SK-N-SH treated with all-trans-retinoic acid at 6 μM for 48 hours (cell line): ENCODE data around the gene HDGFL2.

Source experiments
- ATAC-seq: fragments of 200-7000 bp; cut with Tn5 transposase; 3 replicates; pipeline ENCODE4 v1.9.1; 2020; ENCODE audit warnings: mild to moderate bottlenecking, moderate library complexity
- BACH2 ChIP-seq: fragments of 250-450 bp; sonication (Bioruptor Pico); IDR thresholded peaks from 2 replicates; pipeline ENCODE4 v1.9.0; 2021; ENCODE audit warnings: mild to moderate bottlenecking, borderline replicate concordance
- CSDC2 ChIP-seq: fragments of 250-450 bp; sonication (Bioruptor Pico); IDR thresholded peaks from 2 replicates; pipeline ENCODE4 v1.5.0; 2020; ENCODE audit warnings: mild to moderate bottlenecking, moderate library complexity
- ESRRG ChIP-seq: fragments of 250-450 bp; sonication (Bioruptor Pico); IDR thresholded peaks from 2 replicates; pipeline ENCODE4 v1.6.1; 2021; ENCODE audit warnings: mild to moderate bottlenecking
- ISL1 ChIP-seq: fragments of 250-450 bp; sonication (Bioruptor Pico); IDR thresholded peaks from 2 replicates; pipeline ENCODE4 v2.1.2; 2022; ENCODE audit warnings: mild to moderate bottlenecking, moderate library complexity
- OSR1 ChIP-seq: fragments of 250-450 bp; sonication (Bioruptor Pico); IDR thresholded peaks from 2 replicates; pipeline ENCODE4 v1.8.0; 2022; ENCODE audit warnings: moderate library complexity, mild to moderate bottlenecking, inconsistent platforms
- PATZ1 ChIP-seq: fragments of 250-450 bp; sonication (Bioruptor Pico); IDR thresholded peaks from 2 replicates; pipeline ENCODE4 v1.8.0; 2020; ENCODE audit warnings: mild to moderate bottlenecking, moderate library complexity, borderline replicate concordance
- POU6F1 ChIP-seq: fragments of 250-450 bp; sonication (Bioruptor Pico); IDR thresholded peaks from 2 replicates; pipeline ENCODE4 v1.8.0; 2021; ENCODE audit warnings: low read depth, mild to moderate bottlenecking, moderate library complexity, borderline replicate concordance
- PPARA ChIP-seq: fragments of 250-450 bp; sonication (Bioruptor Pico); IDR thresholded peaks from 2 replicates; pipeline ENCODE4 v1.5.0; 2020; ENCODE audit warnings: mild to moderate bottlenecking, borderline replicate concordance
- RARB ChIP-seq: fragments of 250-450 bp; sonication (Bioruptor Pico); IDR thresholded peaks from 2 replicates; pipeline ENCODE4 v1.8.0; 2021; ENCODE audit warnings: mild to moderate bottlenecking, moderate library complexity
- SNAI2 ChIP-seq: fragments of 250-450 bp; sonication (Bioruptor Pico); IDR thresholded peaks from 2 replicates; pipeline ENCODE4 v1.5.0; 2020; ENCODE audit warnings: mild to moderate bottlenecking, moderate library complexity
- TCF4 ChIP-seq: fragments of 250-450 bp; sonication (Bioruptor Pico); IDR thresholded peaks from 2 replicates; pipeline ENCODE4 v1.8.0; 2021; ENCODE audit warnings: mild to moderate bottlenecking, moderate library complexity, borderline replicate concordance
- ZFP3 ChIP-seq: fragments of 250-450 bp; sonication (Bioruptor Pico); IDR thresholded peaks from 2 replicates; pipeline ENCODE4 v1.5.0; 2020; ENCODE audit warnings: mild to moderate bottlenecking, moderate library complexity
- ZFP30 ChIP-seq: fragments of 450-650 bp; formaldehyde crosslinking; IDR thresholded peaks from 2 replicates; pipeline ENCODE4 v1.5.0; 2022; ENCODE audit warnings: mild to moderate bottlenecking, moderate library complexity
- ZNF8 ChIP-seq: fragments of 450-650 bp; formaldehyde crosslinking; IDR thresholded peaks from 2 replicates; pipeline ENCODE4 v1.5.0; 2020; ENCODE audit warnings: mild to moderate bottlenecking, moderate library complexity
- TF ChIP-seq, protein P1 (sequence below): fragments of 250-450 bp; sonication (Bioruptor Pico); IDR thresholded peaks from 2 replicates; pipeline ENCODE4 v1.5.1; 2020; ENCODE audit warnings: low read depth, mild to moderate bottlenecking, moderate library complexity
- TF ChIP-seq, protein P2 (sequence below): fragments of 250-450 bp; sonication (Bioruptor Pico); IDR thresholded peaks from 2 replicates; pipeline ENCODE4 v1.5.0; 2020; ENCODE audit warnings: mild to moderate bottlenecking, moderate library complexity
- TF ChIP-seq, protein P3 (sequence below): fragments of 250-450 bp; sonication (Bioruptor Pico); IDR thresholded peaks from 2 replicates; pipeline ENCODE4 v1.5.1; 2021; ENCODE audit warnings: mild to moderate bottlenecking, moderate library complexity

The HDGFL2 gene

DNA sequence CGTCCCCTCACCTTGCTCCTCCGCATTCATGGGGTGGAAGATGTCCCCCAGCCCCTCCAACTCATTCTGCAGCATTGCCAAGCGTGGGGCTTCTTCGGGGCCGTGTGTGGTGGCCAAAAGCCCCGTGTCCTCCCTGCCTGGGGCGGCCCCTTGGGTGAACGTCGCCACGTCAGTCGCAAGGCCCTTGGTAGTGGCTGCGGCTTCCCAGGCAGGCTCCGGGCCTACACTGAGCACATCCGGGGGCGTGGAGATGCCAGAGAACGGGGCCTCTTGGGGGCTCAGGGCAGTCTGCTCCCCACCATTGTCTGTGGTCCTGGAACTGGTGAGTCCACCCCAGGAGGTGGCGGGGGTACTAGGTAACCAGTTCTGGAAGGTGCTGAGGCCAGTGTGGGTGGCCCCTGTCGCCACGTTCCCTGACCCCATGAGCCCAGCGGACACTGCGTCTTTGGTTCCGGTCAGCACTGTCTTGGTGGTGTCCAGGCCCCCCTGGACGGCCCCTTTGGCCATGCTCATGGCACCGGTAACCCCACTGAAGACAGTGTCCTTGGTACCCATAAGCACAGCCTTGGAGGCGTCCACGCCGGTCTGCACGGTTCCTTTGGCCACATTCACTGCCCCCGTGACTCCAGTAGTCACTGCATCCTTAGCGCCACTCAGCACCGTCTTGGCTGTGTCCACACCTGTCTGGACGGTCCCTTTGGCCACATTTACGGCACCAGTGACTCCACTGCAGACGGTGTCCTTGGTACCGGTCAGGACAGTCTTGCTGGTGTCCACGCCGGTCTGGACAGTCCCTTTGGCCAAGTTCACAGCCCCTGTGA, 38.5 kb downstream of the HDGFL2 start:
- TF ChIP-seq OSR1 (CRISPR knock-in tag) (no peak), BACH2 (CRISPR knock-in tag) (no peak), TCF4 (CRISPR knock-in tag) (no peak), ZFP3 (CRISPR knock-in tag) (no peak), POU6F1 (CRISPR knock-in tag) (no peak), RARB (CRISPR knock-in tag) (no peak), ZNF8 (CRISPR knock-in tag) (no peak), ISL1 (CRISPR knock-in tag) (no peak), CSDC2 (CRISPR knock-in tag) (no peak), ESRRG (no peak), ZFP30 (CRISPR knock-in tag) (no peak)
- TF ChIP-seq, protein P1, sequence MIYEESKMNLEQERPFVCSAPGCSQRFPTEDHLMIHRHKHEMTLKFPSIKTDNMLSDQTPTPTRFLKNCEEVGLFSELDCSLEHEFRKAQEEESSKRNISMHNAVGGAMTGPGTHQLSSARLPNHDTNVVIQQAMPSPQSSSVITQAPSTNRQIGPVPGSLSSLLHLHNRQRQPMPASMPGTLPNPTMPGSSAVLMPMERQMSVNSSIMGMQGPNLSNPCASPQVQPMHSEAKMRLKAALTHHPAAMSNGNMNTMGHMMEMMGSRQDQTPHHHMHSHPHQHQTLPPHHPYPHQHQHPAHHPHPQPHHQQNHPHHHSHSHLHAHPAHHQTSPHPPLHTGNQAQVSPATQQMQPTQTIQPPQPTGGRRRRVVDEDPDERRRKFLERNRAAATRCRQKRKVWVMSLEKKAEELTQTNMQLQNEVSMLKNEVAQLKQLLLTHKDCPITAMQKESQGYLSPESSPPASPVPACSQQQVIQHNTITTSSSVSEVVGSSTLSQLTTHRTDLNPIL = no peak
- TF ChIP-seq, protein P2, sequence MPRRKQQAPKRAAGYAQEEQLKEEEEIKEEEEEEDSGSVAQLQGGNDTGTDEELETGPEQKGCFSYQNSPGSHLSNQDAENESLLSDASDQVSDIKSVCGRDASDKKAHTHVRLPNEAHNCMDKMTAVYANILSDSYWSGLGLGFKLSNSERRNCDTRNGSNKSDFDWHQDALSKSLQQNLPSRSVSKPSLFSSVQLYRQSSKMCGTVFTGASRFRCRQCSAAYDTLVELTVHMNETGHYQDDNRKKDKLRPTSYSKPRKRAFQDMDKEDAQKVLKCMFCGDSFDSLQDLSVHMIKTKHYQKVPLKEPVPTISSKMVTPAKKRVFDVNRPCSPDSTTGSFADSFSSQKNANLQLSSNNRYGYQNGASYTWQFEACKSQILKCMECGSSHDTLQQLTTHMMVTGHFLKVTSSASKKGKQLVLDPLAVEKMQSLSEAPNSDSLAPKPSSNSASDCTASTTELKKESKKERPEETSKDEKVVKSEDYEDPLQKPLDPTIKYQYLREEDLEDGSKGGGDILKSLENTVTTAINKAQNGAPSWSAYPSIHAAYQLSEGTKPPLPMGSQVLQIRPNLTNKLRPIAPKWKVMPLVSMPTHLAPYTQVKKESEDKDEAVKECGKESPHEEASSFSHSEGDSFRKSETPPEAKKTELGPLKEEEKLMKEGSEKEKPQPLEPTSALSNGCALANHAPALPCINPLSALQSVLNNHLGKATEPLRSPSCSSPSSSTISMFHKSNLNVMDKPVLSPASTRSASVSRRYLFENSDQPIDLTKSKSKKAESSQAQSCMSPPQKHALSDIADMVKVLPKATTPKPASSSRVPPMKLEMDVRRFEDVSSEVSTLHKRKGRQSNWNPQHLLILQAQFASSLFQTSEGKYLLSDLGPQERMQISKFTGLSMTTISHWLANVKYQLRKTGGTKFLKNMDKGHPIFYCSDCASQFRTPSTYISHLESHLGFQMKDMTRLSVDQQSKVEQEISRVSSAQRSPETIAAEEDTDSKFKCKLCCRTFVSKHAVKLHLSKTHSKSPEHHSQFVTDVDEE (CRISPR knock-in tag) = no peak
- peak; percentile 6; the same call in 2 of the 3 replicates for ATAC-seq

DNA sequence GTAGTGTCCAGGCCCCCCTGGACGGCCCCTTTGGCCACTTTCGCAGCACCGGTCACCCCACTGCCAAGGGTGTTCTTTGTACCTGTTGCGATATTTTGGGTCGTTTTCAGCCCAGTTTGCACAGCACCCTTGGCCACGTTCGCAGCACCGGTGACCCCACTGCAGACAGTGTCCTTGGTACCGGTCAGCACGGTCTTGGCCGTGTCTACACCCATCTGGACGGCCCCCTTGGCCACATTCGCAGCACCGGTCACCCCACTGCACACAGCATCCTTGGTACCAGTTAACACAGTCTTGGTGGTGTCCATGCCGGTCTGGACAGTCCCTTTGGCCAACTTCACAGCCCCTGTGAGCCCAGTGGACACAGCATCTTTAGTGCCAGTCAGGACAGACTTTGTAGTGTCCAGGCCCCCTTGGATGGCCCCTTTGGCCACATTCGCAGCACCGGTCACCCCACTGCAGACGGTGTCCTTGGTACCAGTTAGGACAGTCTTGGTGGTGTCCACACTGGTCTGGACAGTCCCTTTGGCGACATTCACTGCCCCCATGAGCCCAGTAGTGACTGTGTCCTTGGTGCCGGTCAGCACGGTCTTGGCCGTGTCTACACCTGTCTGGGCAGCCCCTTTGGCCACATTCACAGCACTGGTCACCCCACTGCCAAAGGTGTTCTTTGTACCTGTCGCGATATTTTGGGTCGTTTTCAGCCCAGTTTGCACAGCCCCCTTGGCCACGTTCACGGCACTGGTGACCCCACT, 39.4 kb downstream of the HDGFL2 start:
- no peak; the same call in 1 of the 3 replicates for ATAC-seq
- no peak for TF ChIP-seq ZNF8 (CRISPR knock-in tag)
- TF ChIP-seq PATZ1 (CRISPR knock-in tag) = no peak
- TF ChIP-seq, protein P1 = no peak
- TF ChIP-seq SNAI2 (CRISPR knock-in tag) = no peak
- no peak for TF ChIP-seq TCF4 (CRISPR knock-in tag)
- no peak for TF ChIP-seq POU6F1 (CRISPR knock-in tag)
- TF ChIP-seq, protein P2 (CRISPR knock-in tag) = no peak
- TF ChIP-seq ISL1 (CRISPR knock-in tag) = no peak
- no peak for TF ChIP-seq ESRRG
- no peak for TF ChIP-seq RARB (CRISPR knock-in tag)
- no peak for TF ChIP-seq PPARA
- TF ChIP-seq, protein P3, sequence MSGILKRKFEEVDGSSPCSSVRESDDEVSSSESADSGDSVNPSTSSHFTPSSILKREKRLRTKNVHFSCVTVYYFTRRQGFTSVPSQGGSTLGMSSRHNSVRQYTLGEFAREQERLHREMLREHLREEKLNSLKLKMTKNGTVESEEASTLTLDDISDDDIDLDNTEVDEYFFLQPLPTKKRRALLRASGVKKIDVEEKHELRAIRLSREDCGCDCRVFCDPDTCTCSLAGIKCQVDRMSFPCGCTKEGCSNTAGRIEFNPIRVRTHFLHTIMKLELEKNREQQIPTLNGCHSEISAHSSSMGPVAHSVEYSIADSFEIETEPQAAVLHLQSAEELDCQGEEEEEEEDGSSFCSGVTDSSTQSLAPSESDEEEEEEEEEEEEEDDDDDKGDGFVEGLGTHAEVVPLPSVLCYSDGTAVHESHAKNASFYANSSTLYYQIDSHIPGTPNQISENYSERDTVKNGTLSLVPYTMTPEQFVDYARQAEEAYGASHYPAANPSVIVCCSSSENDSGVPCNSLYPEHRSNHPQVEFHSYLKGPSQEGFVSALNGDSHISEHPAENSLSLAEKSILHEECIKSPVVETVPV = no peak
- TF ChIP-seq CSDC2 (CRISPR knock-in tag) = no peak
- TF ChIP-seq BACH2 (CRISPR knock-in tag) = no peak
